ENCODE measurements around the gene NCK2. TPM values are rescaled to one million over a fixed set of nuclear protein-coding genes. Genes with fewer than 3 reads are reported as not detected.

NCK2 gene
- total RNA-seq, 3 donors from 2014 or later, result 52.2 to 66.4 (median 57.6) TPM

GRCh38 chr2:105803773-105804172 is 59.1 kb downstream of the NCK2 start:
- Histone ChIP-seq H3K9me3 (no peaks in the 10 kb centered on the region), H3K4me3 (no peak overlapping the region), H3K4me1 (ENCODE audit: low read depth) (peaks cover 33% of the 10 kb centered on the region), H3K36me3 (ENCODE audit: low read depth) (no peaks in the 10 kb centered on the region)
- TF ChIP-seq, protein P1, sequence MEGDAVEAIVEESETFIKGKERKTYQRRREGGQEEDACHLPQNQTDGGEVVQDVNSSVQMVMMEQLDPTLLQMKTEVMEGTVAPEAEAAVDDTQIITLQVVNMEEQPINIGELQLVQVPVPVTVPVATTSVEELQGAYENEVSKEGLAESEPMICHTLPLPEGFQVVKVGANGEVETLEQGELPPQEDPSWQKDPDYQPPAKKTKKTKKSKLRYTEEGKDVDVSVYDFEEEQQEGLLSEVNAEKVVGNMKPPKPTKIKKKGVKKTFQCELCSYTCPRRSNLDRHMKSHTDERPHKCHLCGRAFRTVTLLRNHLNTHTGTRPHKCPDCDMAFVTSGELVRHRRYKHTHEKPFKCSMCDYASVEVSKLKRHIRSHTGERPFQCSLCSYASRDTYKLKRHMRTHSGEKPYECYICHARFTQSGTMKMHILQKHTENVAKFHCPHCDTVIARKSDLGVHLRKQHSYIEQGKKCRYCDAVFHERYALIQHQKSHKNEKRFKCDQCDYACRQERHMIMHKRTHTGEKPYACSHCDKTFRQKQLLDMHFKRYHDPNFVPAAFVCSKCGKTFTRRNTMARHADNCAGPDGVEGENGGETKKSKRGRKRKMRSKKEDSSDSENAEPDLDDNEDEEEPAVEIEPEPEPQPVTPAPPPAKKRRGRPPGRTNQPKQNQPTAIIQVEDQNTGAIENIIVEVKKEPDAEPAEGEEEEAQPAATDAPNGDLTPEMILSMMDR (IDR thresholded peaks at IDR 0.05), result no peak
- intact Hi-C loops (cut with DNase I, micrococcal nuclease), result no loop called here
- no peak for ATAC-seq
- no peak for DNase-seq

DNA sequence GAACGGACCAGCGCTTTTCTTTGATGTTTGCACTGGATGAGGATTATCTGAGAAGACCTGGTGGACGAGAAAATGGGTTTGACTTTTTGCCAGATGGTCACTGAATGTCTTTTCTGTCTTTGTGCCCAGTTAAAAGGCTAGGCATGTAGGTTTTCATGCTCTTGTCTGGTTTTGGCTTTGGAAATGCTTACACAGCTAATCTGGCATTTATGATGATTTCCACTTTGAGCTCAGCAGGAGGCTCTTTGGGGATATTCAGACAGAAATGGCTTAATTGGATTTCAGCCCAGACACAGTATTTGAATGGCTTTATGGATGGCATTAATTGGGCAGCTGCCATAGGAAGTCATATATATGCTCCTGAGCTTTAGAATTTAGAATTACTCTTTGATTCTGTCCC is 59.6 kb downstream of the NCK2 start:
- H3K4me3 ChIP-seq, result no peak overlapping the region
- ATAC-seq (no peak), DNase-seq (no peak)
- TF ChIP-seq, protein P1 (IDR thresholded peaks at IDR 0.05), result no peak
- H3K9me3 ChIP-seq, result no peaks in the 10 kb centered on the region
- H3K4me1 ChIP-seq (ENCODE audit: low read depth), result peaks cover 28% of the 10 kb centered on the region
- intact Hi-C loops (cut with DNase I, micrococcal nuclease), result no loop called here
- no peaks in the 10 kb centered on the region for H3K36me3 ChIP-seq (ENCODE audit: low read depth)

DNA sequence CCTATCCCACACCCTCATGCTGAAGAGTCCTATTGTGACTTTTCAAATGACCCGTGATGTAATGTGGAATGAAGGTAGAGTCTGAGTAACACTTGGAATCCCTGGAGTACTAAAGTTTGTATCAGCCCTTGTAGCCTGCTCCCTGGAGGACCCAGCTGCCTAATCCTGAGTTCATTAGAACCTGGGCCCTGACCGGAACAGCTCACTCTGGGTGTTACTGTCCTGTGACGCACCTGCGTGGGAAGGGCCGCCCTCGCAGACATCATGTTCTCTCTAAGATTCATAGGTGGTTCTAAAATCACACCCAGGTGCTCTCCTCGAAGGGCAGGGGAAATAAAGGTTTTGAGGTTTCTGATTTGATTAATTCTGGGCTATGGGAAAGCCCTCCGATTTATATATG is 62.3 kb downstream of the NCK2 start:
- DNase-seq, result no peak
- ATAC-seq, result no peak
- Histone ChIP-seq H3K36me3 (ENCODE audit: low read depth) (no peaks in the 10 kb centered on the region), H3K9me3 (no peaks in the 10 kb centered on the region), H3K4me3 (no peak overlapping the region), H3K4me1 (ENCODE audit: low read depth) (peaks cover 26% of the 10 kb centered on the region)
- TF ChIP-seq, protein P1 (IDR thresholded peaks at IDR 0.05), result no peak
- intact Hi-C loops (cut with DNase I, micrococcal nuclease), result no loop called here

DNA sequence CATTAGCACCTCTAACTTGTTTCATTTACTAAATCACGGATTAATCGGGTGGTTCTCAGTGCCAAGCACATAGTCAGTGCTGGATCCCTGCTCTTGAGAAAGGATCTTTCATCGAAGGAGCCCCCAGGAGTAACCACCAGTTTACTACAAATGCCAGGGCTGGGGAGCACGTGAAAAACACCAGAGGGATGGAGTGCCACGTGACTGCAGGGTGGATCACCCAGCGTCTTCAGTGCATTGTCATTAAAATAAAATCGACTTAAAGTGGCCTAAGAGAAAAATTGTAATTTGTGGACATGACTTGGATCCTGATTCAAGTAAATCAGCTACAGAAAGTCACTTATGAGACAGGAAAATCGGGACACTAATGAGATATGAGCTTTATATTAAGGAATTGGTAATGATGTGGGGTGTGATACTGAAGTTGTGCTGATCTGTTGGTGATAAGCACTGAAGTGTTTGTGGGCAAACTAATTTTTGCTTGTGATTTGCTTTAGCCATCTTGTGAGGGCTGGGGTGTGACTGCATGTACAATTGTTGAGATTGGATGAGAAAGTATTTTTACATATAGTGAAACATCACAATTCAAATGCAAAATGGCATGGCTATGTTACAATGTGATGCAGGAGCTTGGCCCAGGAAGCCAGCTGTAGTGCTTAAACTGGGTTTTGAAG is 63.8 kb downstream of the NCK2 start:
- TF ChIP-seq, protein P1 (IDR thresholded peaks at IDR 0.05), result no peak
- no peak for DNase-seq
- Histone ChIP-seq H3K4me3 (no peak overlapping the region), H3K4me1 (ENCODE audit: low read depth) (peaks cover 31% of the 10 kb centered on the region), H3K9me3 (no peaks in the 10 kb centered on the region), H3K36me3 (ENCODE audit: low read depth) (no peaks in the 10 kb centered on the region)
- no peak for ATAC-seq
- intact Hi-C loops (cut with DNase I, micrococcal nuclease), result no loop called here

GRCh38 chr2:105809097-105809473 is 64.4 kb downstream of the NCK2 start:
- no peaks in the 10 kb centered on the region for H3K9me3 ChIP-seq
- intact Hi-C loops (cut with DNase I, micrococcal nuclease), result no loop called here
- DNase-seq, result no peak
- TF ChIP-seq, protein P1 (IDR thresholded peaks at IDR 0.05), result no peak
- H3K4me1 ChIP-seq (ENCODE audit: low read depth), result peaks cover 25% of the 10 kb centered on the region
- H3K4me3 ChIP-seq, result no peak overlapping the region
- H3K36me3 ChIP-seq (ENCODE audit: low read depth), result no peaks in the 10 kb centered on the region
- ATAC-seq, result no peak

DNA sequence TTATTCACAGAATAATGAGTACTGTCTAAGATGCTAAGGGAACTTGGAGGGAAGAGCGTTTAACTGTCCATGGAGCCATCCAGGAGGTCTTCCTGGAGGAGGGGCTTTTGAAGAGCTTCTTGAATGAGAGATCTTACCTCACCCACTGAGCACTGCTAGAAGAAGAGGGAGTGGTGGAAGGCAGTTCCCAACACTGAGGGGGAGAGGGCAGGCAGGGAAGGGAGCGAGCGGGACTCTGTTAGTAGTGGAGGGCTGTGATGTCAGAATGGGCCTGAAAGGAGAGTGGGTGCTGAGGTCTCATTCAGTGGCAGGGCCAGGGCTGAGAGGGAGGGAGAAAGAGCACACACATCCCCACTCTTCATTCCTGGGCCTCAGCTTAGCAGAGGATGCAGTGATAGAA is 65.0 kb downstream of the NCK2 start:
- ATAC-seq (no peak), DNase-seq (no peak)
- Histone ChIP-seq H3K4me3 (no peak overlapping the region), H3K9me3 (no peaks in the 10 kb centered on the region), H3K36me3 (ENCODE audit: low read depth) (no peaks in the 10 kb centered on the region), H3K4me1 (ENCODE audit: low read depth) (peaks cover 20% of the 10 kb centered on the region)
- TF ChIP-seq, protein P1 (IDR thresholded peaks at IDR 0.05), result no peak
- intact Hi-C loops (cut with DNase I, micrococcal nuclease), result no loop called here
